Measurements from ENCODE around the gene RRP1B. TPM values are rescaled to one million over a fixed set of nuclear protein-coding genes. Genes with fewer than 3 reads are reported as not detected.

Gene RRP1B
- polyA plus RNA-seq, 4 donors: 30.2 to 31.0 (median 30.5) TPM

- DNase-seq (ENCODE audit: low read depth in 4 of 4, low spot score in 3 of 4): no peak
Measured at GRCh38 chr21:43739621-43740435, 80.5 kb downstream of the RRP1B start.

GRCh38 chr21:43740497-43741156 lies 81.3 kb downstream of the RRP1B start:
- peak in 1 of 4 donors; percentile 64 for DNase-seq (ENCODE audit: low read depth in 4 of 4, low spot score in 3 of 4)

- DNase-seq (ENCODE audit: low read depth in 4 of 4, low spot score in 3 of 4): no peak
Measured at GRCh38 chr21:43741423-43742096, 82.2 kb downstream of the RRP1B start.

- DNase-seq (ENCODE audit: low read depth in 4 of 4, low spot score in 3 of 4): no peak
Measured at GRCh38 chr21:43743947-43744346, 84.6 kb downstream of the RRP1B start.

DNA sequence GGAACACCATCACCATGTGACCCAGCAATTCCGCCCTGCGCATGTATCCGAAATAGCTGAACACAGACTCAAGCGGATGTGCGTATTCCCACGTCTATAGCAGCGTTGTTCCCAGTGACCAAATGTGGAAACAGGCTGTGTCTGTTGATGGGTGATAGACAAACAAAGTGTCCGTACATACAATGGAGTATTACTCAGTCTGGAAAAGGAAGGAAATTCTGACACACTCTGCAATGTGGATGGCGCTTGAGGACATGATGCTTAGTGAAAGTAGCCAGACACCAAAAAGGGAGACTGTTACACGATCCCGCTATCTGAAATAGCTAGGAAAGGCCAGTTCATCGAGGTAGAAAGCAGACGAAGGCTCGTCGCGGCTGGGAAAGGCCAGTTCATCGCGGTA lies 85.4 kb downstream of the RRP1B start:
- DNase-seq (ENCODE audit: low read depth in 4 of 4, low spot score in 3 of 4): no peak

Other genes with a start within 250 kb of the RRP1B start
- gene SIK1, start 232.4 kb upstream of the RRP1B start, polyA plus RNA-seq (ENCODE audit: insufficient read length in 4 of 4): 1 to 10 TPM; 1.3 to 7.0 (median 2.2) TPM
- gene HSF2BP, start 72 bp upstream of the RRP1B start, polyA plus RNA-seq (ENCODE audit: insufficient read length in 4 of 4): 1 to 10 TPM; 1.9 to 2.4 (median 2.2) TPM
- 10 to 100 TPM; 69.5 to 77.9 (median 74.5) TPM for gene PDXK, start 59.6 kb downstream of the RRP1B start, polyA plus RNA-seq (ENCODE audit: insufficient read length in 4 of 4)
- 10 to 100 TPM; 41.7 to 66.1 (median 51.2) TPM for gene CSTB, start 116.7 kb downstream of the RRP1B start, polyA plus RNA-seq (ENCODE audit: insufficient read length in 4 of 4)
- 10 to 100 TPM; 26.2 to 38.2 (median 30.1) TPM for gene RRP1, start 130.0 kb downstream of the RRP1B start, polyA plus RNA-seq (ENCODE audit: insufficient read length in 4 of 4)
- 10 to 100 TPM; 55.2 to 63.3 (median 59.4) TPM for gene AGPAT3, start 205.7 kb downstream of the RRP1B start, polyA plus RNA-seq (ENCODE audit: insufficient read length in 4 of 4)